ENCODE results near the gene KCNQ1.

KCNQ1 gene

DNA sequence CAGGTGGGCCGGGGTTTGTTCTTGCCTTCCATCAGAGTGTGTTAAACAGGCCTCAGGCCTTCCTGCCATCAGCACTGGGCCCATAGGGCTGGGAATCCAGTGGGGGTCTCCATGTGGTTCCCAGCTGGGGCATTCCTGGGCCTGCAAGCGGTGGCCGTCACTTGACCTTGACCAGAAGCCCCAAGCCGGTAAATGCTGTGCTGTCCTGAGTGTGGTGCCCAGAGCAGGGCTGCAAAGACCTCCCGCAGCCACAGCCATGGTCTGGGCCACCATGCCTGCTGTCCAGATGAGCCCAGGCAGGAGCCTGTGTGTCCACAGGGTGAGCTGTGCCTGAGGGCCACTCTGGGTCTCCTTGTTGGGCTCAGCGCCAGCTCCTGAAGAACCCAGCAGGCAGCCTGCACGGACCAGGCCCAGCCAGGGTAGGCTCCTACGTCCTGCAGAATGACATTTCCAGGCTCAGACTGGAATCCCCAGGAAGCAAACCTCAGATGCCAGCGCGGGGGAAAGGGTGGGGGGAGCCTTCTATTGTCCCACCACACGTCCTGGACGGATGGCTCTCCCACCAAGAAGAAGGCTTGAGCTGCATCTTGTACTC, 137.6 kb downstream of the KCNQ1 start:
- TF ChIP-seq ARNTL (CRISPR knock-in tag; IDR thresholded peaks at IDR 0.05; ENCODE audit: borderline replicate concordance, low read depth) (no peak), ZNF70 (CRISPR knock-in tag; IDR thresholded peaks at IDR 0.05) (no peak), TOX (CRISPR knock-in tag; IDR thresholded peaks at IDR 0.05; ENCODE audit: borderline replicate concordance) (no peak), ZC3H10 (CRISPR knock-in tag; IDR thresholded peaks at IDR 0.05) (no peak), TCF4 (CRISPR knock-in tag; IDR thresholded peaks at IDR 0.05; ENCODE audit: borderline replicate concordance) (peak; percentile 43; the same call in 1 of the 2 replicates)
- TF ChIP-seq, protein P1, sequence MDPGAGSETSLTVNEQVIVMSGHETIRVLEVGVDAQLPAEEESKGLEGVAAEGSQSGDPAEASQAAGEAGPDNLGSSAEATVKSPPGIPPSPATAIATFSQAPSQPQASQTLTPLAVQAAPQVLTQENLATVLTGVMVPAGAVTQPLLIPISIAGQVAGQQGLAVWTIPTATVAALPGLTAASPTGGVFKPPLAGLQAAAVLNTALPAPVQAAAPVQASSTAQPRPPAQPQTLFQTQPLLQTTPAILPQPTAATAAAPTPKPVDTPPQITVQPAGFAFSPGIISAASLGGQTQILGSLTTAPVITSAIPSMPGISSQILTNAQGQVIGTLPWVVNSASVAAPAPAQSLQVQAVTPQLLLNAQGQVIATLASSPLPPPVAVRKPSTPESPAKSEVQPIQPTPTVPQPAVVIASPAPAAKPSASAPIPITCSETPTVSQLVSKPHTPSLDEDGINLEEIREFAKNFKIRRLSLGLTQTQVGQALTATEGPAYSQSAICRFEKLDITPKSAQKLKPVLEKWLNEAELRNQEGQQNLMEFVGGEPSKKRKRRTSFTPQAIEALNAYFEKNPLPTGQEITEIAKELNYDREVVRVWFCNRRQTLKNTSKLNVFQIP (CRISPR knock-in tag; IDR thresholded peaks at IDR 0.05; ENCODE audit: borderline replicate concordance, low read depth): no peak

DNA sequence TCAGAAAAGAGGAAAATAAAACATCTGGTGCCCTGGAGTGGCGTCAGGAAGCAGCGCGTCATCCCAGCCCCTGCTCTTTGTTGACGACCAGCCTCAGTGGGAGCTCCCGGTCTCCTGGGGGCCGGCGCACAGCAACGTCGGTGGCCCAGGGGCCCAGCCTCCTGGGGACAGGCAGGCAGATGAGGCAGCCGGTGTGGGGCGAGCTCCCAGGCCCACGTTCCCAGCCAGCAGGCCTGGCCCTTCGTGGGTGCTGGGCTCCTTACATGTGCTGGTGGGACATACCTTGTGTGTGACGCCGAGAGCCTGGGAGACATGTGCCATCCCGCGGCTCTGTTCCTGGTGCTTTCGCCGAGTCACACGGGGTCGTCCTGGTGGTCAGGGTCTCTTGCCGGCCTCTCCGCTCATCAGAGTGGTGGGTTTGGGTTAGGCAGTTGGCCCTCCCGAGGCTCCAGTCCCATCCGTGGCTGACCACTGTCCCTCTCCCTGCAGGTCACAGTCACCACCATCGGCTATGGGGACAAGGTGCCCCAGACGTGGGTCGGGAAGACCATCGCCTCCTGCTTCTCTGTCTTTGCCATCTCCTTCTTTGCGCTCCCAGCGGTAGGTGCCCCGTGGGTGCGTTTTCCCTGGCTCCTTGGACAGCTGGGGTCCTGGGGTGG, 138.3 kb downstream of the KCNQ1 start:
- ATAC-seq: no peak
- TF ChIP-seq PPARA (CRISPR knock-in tag; IDR thresholded peaks at IDR 0.05; ENCODE audit: borderline replicate concordance) (no peak), ZFP30 (CRISPR knock-in tag; IDR thresholded peaks at IDR 0.05) (no peak), ISL1 (CRISPR knock-in tag; IDR thresholded peaks at IDR 0.05) (no peak), GLIS3 (CRISPR knock-in tag; IDR thresholded peaks at IDR 0.05) (no peak), ZNF70 (CRISPR knock-in tag; IDR thresholded peaks at IDR 0.05) (no peak), ZNF8 (CRISPR knock-in tag; IDR thresholded peaks at IDR 0.05) (no peak)

More for the DNA sequence above, 137.6 kb downstream of the KCNQ1 start:
- no peak; the same call in 2 of the 3 replicates for ATAC-seq

DNA sequence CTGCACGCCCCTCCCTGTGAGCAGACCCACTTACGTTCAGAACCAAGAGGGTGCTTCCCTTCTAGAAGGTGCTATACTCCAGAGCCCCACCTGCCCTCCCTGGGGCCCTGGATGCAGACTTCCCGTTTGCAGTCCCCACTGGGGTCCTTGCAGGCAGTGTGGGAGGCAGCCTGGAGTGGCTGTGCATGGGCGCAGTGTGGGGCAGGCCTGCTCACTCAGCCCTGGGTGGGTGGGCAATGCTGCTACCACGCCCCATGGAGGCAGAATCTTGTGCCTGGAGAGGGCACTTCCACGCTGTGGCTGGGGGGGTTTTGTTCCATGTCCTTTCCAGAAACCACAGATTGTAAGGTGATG, 138.8 kb downstream of the KCNQ1 start:
- no peak for TF ChIP-seq ZC3H10 (CRISPR knock-in tag; IDR thresholded peaks at IDR 0.05)
- TF ChIP-seq, protein P2, sequence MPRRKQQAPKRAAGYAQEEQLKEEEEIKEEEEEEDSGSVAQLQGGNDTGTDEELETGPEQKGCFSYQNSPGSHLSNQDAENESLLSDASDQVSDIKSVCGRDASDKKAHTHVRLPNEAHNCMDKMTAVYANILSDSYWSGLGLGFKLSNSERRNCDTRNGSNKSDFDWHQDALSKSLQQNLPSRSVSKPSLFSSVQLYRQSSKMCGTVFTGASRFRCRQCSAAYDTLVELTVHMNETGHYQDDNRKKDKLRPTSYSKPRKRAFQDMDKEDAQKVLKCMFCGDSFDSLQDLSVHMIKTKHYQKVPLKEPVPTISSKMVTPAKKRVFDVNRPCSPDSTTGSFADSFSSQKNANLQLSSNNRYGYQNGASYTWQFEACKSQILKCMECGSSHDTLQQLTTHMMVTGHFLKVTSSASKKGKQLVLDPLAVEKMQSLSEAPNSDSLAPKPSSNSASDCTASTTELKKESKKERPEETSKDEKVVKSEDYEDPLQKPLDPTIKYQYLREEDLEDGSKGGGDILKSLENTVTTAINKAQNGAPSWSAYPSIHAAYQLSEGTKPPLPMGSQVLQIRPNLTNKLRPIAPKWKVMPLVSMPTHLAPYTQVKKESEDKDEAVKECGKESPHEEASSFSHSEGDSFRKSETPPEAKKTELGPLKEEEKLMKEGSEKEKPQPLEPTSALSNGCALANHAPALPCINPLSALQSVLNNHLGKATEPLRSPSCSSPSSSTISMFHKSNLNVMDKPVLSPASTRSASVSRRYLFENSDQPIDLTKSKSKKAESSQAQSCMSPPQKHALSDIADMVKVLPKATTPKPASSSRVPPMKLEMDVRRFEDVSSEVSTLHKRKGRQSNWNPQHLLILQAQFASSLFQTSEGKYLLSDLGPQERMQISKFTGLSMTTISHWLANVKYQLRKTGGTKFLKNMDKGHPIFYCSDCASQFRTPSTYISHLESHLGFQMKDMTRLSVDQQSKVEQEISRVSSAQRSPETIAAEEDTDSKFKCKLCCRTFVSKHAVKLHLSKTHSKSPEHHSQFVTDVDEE (CRISPR knock-in tag; IDR thresholded peaks at IDR 0.05): no peak
- TF ChIP-seq ISL1 (CRISPR knock-in tag; IDR thresholded peaks at IDR 0.05): no peak
- TF ChIP-seq, protein P3, sequence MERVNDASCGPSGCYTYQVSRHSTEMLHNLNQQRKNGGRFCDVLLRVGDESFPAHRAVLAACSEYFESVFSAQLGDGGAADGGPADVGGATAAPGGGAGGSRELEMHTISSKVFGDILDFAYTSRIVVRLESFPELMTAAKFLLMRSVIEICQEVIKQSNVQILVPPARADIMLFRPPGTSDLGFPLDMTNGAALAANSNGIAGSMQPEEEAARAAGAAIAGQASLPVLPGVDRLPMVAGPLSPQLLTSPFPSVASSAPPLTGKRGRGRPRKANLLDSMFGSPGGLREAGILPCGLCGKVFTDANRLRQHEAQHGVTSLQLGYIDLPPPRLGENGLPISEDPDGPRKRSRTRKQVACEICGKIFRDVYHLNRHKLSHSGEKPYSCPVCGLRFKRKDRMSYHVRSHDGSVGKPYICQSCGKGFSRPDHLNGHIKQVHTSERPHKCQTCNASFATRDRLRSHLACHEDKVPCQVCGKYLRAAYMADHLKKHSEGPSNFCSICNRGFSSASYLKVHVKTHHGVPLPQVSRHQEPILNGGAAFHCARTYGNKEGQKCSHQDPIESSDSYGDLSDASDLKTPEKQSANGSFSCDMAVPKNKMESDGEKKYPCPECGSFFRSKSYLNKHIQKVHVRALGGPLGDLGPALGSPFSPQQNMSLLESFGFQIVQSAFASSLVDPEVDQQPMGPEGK (CRISPR knock-in tag; IDR thresholded peaks at IDR 0.05; ENCODE audit: borderline replicate concordance): no peak
- no peak for TF ChIP-seq TOX (CRISPR knock-in tag; IDR thresholded peaks at IDR 0.05; ENCODE audit: borderline replicate concordance)
- TF ChIP-seq OSR1 (CRISPR knock-in tag; IDR thresholded peaks at IDR 0.05): no peak
- no peak for ATAC-seq

DNA sequence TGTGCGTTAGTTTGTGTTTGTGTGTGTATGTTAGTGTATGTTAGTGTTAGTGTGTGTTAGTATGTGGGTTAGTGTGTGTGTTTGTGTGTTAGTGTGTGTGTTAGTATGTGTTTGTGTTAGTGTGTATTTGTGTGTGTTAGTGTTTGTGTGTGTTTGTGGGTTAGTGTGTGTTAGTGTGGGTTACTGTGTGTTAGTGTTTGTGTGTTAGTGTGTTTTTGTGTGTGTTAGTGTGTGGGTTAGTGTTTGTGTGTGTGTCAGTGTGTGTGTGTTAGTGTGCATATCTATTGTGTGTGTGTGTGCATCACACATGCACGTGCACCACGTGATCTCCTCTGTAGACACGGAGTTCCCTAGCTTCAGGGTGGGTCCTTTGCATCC, 139.6 kb downstream of the KCNQ1 start:
- no peak for ATAC-seq
- no peak for TF ChIP-seq ZNF70 (CRISPR knock-in tag; IDR thresholded peaks at IDR 0.05)
- TF ChIP-seq TOX (CRISPR knock-in tag; IDR thresholded peaks at IDR 0.05; ENCODE audit: borderline replicate concordance): no peak
- TF ChIP-seq, protein P4, sequence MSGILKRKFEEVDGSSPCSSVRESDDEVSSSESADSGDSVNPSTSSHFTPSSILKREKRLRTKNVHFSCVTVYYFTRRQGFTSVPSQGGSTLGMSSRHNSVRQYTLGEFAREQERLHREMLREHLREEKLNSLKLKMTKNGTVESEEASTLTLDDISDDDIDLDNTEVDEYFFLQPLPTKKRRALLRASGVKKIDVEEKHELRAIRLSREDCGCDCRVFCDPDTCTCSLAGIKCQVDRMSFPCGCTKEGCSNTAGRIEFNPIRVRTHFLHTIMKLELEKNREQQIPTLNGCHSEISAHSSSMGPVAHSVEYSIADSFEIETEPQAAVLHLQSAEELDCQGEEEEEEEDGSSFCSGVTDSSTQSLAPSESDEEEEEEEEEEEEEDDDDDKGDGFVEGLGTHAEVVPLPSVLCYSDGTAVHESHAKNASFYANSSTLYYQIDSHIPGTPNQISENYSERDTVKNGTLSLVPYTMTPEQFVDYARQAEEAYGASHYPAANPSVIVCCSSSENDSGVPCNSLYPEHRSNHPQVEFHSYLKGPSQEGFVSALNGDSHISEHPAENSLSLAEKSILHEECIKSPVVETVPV (CRISPR knock-in tag; IDR thresholded peaks at IDR 0.05): no peak
- TF ChIP-seq, protein P3 (CRISPR knock-in tag; IDR thresholded peaks at IDR 0.05; ENCODE audit: borderline replicate concordance): no peak
- TF ChIP-seq ZNF8 (CRISPR knock-in tag; IDR thresholded peaks at IDR 0.05): no peak
- TF ChIP-seq ZNF565 (CRISPR knock-in tag; conservative IDR thresholded peaks at IDR 0.05; ENCODE audit: low read depth): no peak
- TF ChIP-seq SNAI2 (CRISPR knock-in tag; IDR thresholded peaks at IDR 0.05): no peak
- TF ChIP-seq GLIS3 (CRISPR knock-in tag; IDR thresholded peaks at IDR 0.05): no peak
- TF ChIP-seq, protein P1 (CRISPR knock-in tag; IDR thresholded peaks at IDR 0.05; ENCODE audit: borderline replicate concordance, low read depth): no peak
- TF ChIP-seq CSDC2 (CRISPR knock-in tag; IDR thresholded peaks at IDR 0.05): no peak
- TF ChIP-seq, protein P5, sequence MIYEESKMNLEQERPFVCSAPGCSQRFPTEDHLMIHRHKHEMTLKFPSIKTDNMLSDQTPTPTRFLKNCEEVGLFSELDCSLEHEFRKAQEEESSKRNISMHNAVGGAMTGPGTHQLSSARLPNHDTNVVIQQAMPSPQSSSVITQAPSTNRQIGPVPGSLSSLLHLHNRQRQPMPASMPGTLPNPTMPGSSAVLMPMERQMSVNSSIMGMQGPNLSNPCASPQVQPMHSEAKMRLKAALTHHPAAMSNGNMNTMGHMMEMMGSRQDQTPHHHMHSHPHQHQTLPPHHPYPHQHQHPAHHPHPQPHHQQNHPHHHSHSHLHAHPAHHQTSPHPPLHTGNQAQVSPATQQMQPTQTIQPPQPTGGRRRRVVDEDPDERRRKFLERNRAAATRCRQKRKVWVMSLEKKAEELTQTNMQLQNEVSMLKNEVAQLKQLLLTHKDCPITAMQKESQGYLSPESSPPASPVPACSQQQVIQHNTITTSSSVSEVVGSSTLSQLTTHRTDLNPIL (CRISPR knock-in tag; IDR thresholded peaks at IDR 0.05; ENCODE audit: low read depth): no peak
- no peak for TF ChIP-seq ZFP30 (CRISPR knock-in tag; IDR thresholded peaks at IDR 0.05)
- TF ChIP-seq TCF4 (CRISPR knock-in tag; IDR thresholded peaks at IDR 0.05; ENCODE audit: borderline replicate concordance): no peak
- no peak for TF ChIP-seq ESRRG (CRISPR knock-in tag; IDR thresholded peaks at IDR 0.05)
- no peak for TF ChIP-seq ARNTL (CRISPR knock-in tag; IDR thresholded peaks at IDR 0.05; ENCODE audit: borderline replicate concordance, low read depth)
- no peak for TF ChIP-seq PPARA (CRISPR knock-in tag; IDR thresholded peaks at IDR 0.05; ENCODE audit: borderline replicate concordance)
- TF ChIP-seq ZC3H10 (CRISPR knock-in tag; IDR thresholded peaks at IDR 0.05): no peak
- TF ChIP-seq ZFP3 (CRISPR knock-in tag; IDR thresholded peaks at IDR 0.05): no peak
- TF ChIP-seq ISL1 (CRISPR knock-in tag; IDR thresholded peaks at IDR 0.05): no peak

Measured in SK-N-SH treated with all-trans-retinoic acid at 6 μM for 48 hours (cell line).